Left colon (tissue), 2 donors: ENCODE measurements around the gene MSANTD1. TPM values are rescaled to one million over a fixed set of nuclear protein-coding genes. Genes with fewer than 3 reads are reported as not detected.

Experiments
- ATAC-seq: fragments of 200-7000 bp; cut with Tn5 transposase; one replicate; pipeline ENCODE4 v1.9.1; 2020; ENCODE audit warnings: mild to moderate bottlenecking, moderate library complexity
- DNase-seq, 2 donors: peaks; one replicate each; pipeline ENCODE4 v3.0.0-alpha.2; 2020
- intact Hi-C, 2 donors: fragments of 100-400 bp; cut with DNase I in 1 of 2; cut with micrococcal nuclease in 1 of 2; formaldehyde crosslinking; loops; one replicate each; pipeline versions ENCODE4 v1.11.2 to v1.14.0; 2022; cut with DNase I, micrococcal nuclease
- total RNA-seq, 2 donors: library from RNA; stranded (reverse); fragmentation: NEBNext Ultra II Directional; extraction: Animal tissue kit (Norgen Biotek cat#: 25700); gene quantifications; one replicate each; pipeline ENCODE4 v1.2.1, GENCODE V29; 2021
- donor health status: DM: no; HTN: no; CAD: no.
- donor health status: DM: yes; HTN: yes; CAD: no.

Gene MSANTD1
- total RNA-seq, 2 donors from 2014 or later: 0.73 to 0.82 TPM

GRCh38 chr4:3305610-3306371 is 56.8 kb downstream of the MSANTD1 start:
- peak; percentile 77 for ATAC-seq
- DNase-seq: peak in 1 of 2 donors; percentile 40
- intact Hi-C loops: no loop called here

Other genes starting within 250 kb of the MSANTD1 start
- not detected for gene HTT-AS, start 174.6 kb upstream of the MSANTD1 start, total RNA-seq
- 10 to 100 TPM; 51.7 to 59.1 TPM for gene HTT, start 174.5 kb upstream of the MSANTD1 start, total RNA-seq
- 10 to 100 TPM; 21.5 to 23.5 TPM for gene RGS12, start 43.9 kb downstream of the MSANTD1 start, total RNA-seq
- gene HGFAC, start 192.8 kb downstream of the MSANTD1 start, total RNA-seq: not detected
- under 1 TPM; 0.24 to 0.70 TPM for gene DOK7, start 214.1 kb downstream of the MSANTD1 start, total RNA-seq